ENCODE results near the gene SSR1.
A peak's percentile ranks its signal among the peaks of the same experiment; 100 is the strongest.

The SSR1 gene

GRCh38 chr6:7261852-7262461 is 51.0 kb downstream of the SSR1 start:
- Histone ChIP-seq H3K36me3 (ENCODE audit: control insufficient read depth in 5 of 5, insufficient read depth in 5 of 5, low read length in 5 of 5) (no peaks in the 10 kb centered on the region), H3K27ac (ENCODE audit: low read depth, low read length) (peak overlapping the region; percentile 67), H3K4me1 (ENCODE audit: control insufficient read depth in 5 of 5, insufficient read depth in 5 of 5, low read length in 5 of 5) (peaks cover 6 to 21% (median 16%) of the 10 kb centered on the region in 5 donors), H3K9ac (ENCODE audit: low read length in 5 of 5) (peak overlapping the region in 3 of 5 donors; percentile 76 to 85 (median 77)), H3K27me3 (ENCODE audit: control insufficient read depth in 5 of 5, insufficient read depth in 4 of 5, low read length in 5 of 5) (no peaks in the 10 kb centered on the region), H3K9me3 (ENCODE audit: control insufficient read depth in 5 of 5, low read length in 5 of 5) (peaks cover 0 to 6% (median 5%) of the 10 kb centered on the region in 5 donors), H3K4me3 (ENCODE audit: low read depth in 1 of 5, low read length in 5 of 5) (peak overlapping the region; percentile 80 to 91 (median 83))

- peak overlapping the region; percentile 67 for H3K27ac ChIP-seq (ENCODE audit: low read depth, low read length)
- no peaks in the 10 kb centered on the region for H3K27me3 ChIP-seq (ENCODE audit: control insufficient read depth in 5 of 5, insufficient read depth in 4 of 5, low read length in 5 of 5)
- no peaks in the 10 kb centered on the region for H3K36me3 ChIP-seq (ENCODE audit: control insufficient read depth in 5 of 5, insufficient read depth in 5 of 5, low read length in 5 of 5)
- peaks cover 0 to 6% (median 5%) of the 10 kb centered on the region in 5 donors for H3K9me3 ChIP-seq (ENCODE audit: control insufficient read depth in 5 of 5, low read length in 5 of 5)
- peak overlapping the region; percentile 72 to 85 (median 77) for H3K9ac ChIP-seq (ENCODE audit: low read length in 5 of 5)
- H3K4me1 ChIP-seq (ENCODE audit: control insufficient read depth in 5 of 5, insufficient read depth in 5 of 5, low read length in 5 of 5), result peaks cover 6 to 20% (median 16%) of the 10 kb centered on the region in 5 donors
- peak overlapping the region; percentile 80 to 91 (median 84) for H3K4me3 ChIP-seq (ENCODE audit: low read depth in 1 of 5, low read length in 5 of 5)
Observed at GRCh38 chr6:7261032-7261841, 51.8 kb downstream of the SSR1 start.

DNA sequence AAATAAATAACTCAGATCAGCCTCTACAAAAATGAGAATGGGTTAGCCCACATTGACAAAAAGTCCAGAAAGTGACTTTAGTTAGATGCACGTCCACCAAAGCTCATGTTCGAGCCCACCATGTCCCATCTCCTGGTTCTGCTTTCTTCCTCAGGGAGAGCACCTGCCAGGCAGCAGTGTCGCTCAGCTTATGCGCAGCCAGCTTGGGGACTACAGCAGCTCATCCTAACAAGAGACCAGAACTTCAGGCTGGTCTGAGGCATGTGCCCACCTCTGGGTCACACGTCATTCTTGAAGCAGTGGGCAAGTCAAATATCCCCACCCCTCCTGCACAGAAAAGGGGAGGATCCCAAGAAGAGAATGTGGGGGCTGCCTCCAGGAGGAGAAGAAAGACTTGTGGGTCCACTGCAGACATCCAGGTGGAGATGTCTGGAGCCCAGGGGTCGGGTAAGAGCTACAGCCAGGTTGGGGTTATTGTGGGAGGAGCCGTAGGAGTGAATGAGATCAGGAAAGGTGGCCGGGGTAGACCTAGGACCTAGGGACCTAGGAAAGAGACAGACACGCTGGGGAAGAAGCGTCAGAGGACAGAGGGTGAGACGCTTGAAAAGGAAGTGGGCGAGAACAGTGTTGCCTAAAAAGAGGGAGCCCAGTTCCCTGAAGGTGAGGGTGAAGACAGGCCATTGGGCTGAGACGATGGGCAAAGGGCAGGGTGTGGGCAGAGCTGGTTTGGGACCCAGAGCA is 52.5 kb downstream of the SSR1 start:
- H3K27me3 ChIP-seq (ENCODE audit: control insufficient read depth in 5 of 5, insufficient read depth in 4 of 5, low read length in 5 of 5), result no peaks in the 10 kb centered on the region
- peak overlapping the region; percentile 72 to 85 (median 77) for H3K9ac ChIP-seq (ENCODE audit: low read length in 5 of 5)
- H3K27ac ChIP-seq (ENCODE audit: low read depth, low read length), result peak overlapping the region; percentile 67
- H3K4me3 ChIP-seq (ENCODE audit: low read depth in 1 of 5, low read length in 5 of 5), result peak overlapping the region; percentile 80 to 91 (median 84)
- peaks cover 0 to 8% (median 6%) of the 10 kb centered on the region in 5 donors for H3K9me3 ChIP-seq (ENCODE audit: control insufficient read depth in 5 of 5, low read length in 5 of 5)
- H3K4me1 ChIP-seq (ENCODE audit: control insufficient read depth in 5 of 5, insufficient read depth in 5 of 5, low read length in 5 of 5), result peaks cover 6 to 20% (median 16%) of the 10 kb centered on the region in 5 donors
- H3K36me3 ChIP-seq (ENCODE audit: control insufficient read depth in 5 of 5, insufficient read depth in 5 of 5, low read length in 5 of 5), result no peaks in the 10 kb centered on the region

- peaks cover 6 to 41% (median 31%) of the 10 kb centered on the region in 5 donors for H3K4me1 ChIP-seq (ENCODE audit: control insufficient read depth in 5 of 5, insufficient read depth in 5 of 5, low read length in 5 of 5)
- no peaks in the 10 kb centered on the region for H3K36me3 ChIP-seq (ENCODE audit: control insufficient read depth in 5 of 5, insufficient read depth in 5 of 5, low read length in 5 of 5)
- peaks cover 0 to 11% (median 7%) of the 10 kb centered on the region in 5 donors for H3K9me3 ChIP-seq (ENCODE audit: control insufficient read depth in 5 of 5, low read length in 5 of 5)
- H3K27me3 ChIP-seq (ENCODE audit: control insufficient read depth in 5 of 5, insufficient read depth in 4 of 5, low read length in 5 of 5), result no peaks in the 10 kb centered on the region
- no peak overlapping the region for H3K4me3 ChIP-seq (ENCODE audit: low read depth in 1 of 5, low read length in 5 of 5)
- H3K9ac ChIP-seq (ENCODE audit: low read length in 5 of 5), result no peak overlapping the region
- no peak overlapping the region for H3K27ac ChIP-seq (ENCODE audit: low read depth, low read length)
Observed at GRCh38 chr6:7258231-7258763, 54.7 kb downstream of the SSR1 start.

DNA sequence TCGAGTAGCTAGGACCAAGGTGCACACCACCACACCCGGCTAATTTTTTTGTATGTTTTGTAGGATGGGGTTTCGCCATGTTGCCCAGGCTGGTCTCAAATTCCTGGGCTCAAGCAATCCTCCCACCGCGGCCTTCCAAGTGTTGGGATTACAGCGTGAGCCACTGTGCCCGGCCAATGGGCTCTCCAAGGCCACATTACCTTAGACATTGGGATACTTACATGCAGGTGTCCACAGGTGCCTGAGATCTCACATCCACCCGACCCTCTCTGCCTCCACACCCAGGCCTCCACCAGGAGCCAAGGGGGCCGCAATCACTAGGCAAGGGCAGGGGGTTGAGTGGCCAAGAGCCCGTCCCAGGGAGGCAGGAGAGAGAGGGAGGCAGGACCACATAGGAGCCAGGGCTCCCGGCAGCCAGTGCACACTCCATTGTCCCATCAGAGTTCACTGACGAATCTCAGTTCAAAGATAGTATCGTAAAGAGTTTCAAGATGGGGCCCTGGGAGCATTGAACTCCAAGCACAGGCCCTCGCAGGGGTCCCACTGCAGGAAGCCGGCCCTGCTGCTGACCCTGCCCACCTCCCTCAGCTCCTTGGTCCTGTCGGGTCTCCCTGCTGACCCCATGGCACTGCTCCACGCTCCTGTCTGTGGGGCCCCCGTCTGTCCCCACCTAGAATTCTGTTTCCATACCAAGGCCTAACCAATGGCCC is 55.3 kb downstream of the SSR1 start:
- no peaks in the 10 kb centered on the region for H3K27me3 ChIP-seq (ENCODE audit: control insufficient read depth in 5 of 5, insufficient read depth in 4 of 5, low read length in 5 of 5)
- peaks cover 6 to 45% (median 32%) of the 10 kb centered on the region in 5 donors for H3K4me1 ChIP-seq (ENCODE audit: control insufficient read depth in 5 of 5, insufficient read depth in 5 of 5, low read length in 5 of 5)

DNA sequence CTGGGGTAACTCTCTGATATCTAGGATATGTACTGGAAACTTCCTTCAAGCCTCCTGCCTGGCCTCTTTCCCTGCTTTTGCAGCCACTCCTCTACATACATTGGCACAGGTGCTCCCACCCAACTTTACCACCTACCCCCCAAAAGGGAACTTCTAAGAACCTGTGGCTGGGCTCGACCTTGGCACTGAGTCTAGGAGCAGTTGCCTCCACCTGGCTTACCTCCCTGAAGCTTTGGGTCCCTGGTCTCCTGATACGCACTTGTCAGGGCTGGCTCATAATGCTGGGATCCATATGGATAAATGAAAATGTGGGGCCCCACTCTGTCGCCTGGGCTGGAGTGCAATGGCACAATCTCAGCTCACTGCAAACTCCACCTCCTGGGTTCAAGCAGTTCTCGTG is 56.2 kb downstream of the SSR1 start:
- no peaks in the 10 kb centered on the region for H3K27me3 ChIP-seq (ENCODE audit: control insufficient read depth in 5 of 5, insufficient read depth in 4 of 5, low read length in 5 of 5)
- no peak overlapping the region for H3K4me3 ChIP-seq (ENCODE audit: low read depth in 1 of 5, low read length in 5 of 5)
- H3K9ac ChIP-seq (ENCODE audit: low read length in 5 of 5), result no peak overlapping the region
- H3K36me3 ChIP-seq (ENCODE audit: control insufficient read depth in 5 of 5, insufficient read depth in 5 of 5, low read length in 5 of 5), result peaks cover 0 to 9% (median 7%) of the 10 kb centered on the region in 5 donors
- H3K9me3 ChIP-seq (ENCODE audit: control insufficient read depth in 5 of 5, low read length in 5 of 5), result peaks cover 0 to 11% (median 7%) of the 10 kb centered on the region in 5 donors
- H3K4me1 ChIP-seq (ENCODE audit: control insufficient read depth in 5 of 5, insufficient read depth in 5 of 5, low read length in 5 of 5), result peaks cover 6 to 46% (median 29%) of the 10 kb centered on the region in 5 donors
- H3K27ac ChIP-seq (ENCODE audit: low read depth, low read length), result no peak overlapping the region

More for the DNA sequence above, 55.3 kb downstream of the SSR1 start:
- H3K9ac ChIP-seq (ENCODE audit: low read length in 5 of 5), result no peak overlapping the region
- H3K36me3 ChIP-seq (ENCODE audit: control insufficient read depth in 5 of 5, insufficient read depth in 5 of 5, low read length in 5 of 5), result no peaks in the 10 kb centered on the region
- H3K9me3 ChIP-seq (ENCODE audit: control insufficient read depth in 5 of 5, low read length in 5 of 5), result peaks cover 0 to 11% (median 7%) of the 10 kb centered on the region in 5 donors
- no peak overlapping the region for H3K4me3 ChIP-seq (ENCODE audit: low read depth in 1 of 5, low read length in 5 of 5)
- no peak overlapping the region for H3K27ac ChIP-seq (ENCODE audit: low read depth, low read length)

GRCh38 chr6:7255918-7256317 is 57.1 kb downstream of the SSR1 start:
- Histone ChIP-seq H3K36me3 (ENCODE audit: control insufficient read depth in 5 of 5, insufficient read depth in 5 of 5, low read length in 5 of 5) (peaks cover 0 to 13% (median 10%) of the 10 kb centered on the region in 5 donors), H3K4me1 (ENCODE audit: control insufficient read depth in 5 of 5, insufficient read depth in 5 of 5, low read length in 5 of 5) (peaks cover 3 to 39% (median 20%) of the 10 kb centered on the region in 5 donors), H3K4me3 (ENCODE audit: low read depth in 1 of 5, low read length in 5 of 5) (peak overlapping the region in 2 of 5 donors; percentile 22 to 31), H3K27me3 (ENCODE audit: control insufficient read depth in 5 of 5, insufficient read depth in 4 of 5, low read length in 5 of 5) (no peaks in the 10 kb centered on the region), H3K9ac (ENCODE audit: low read length in 5 of 5) (no peak overlapping the region), H3K9me3 (ENCODE audit: control insufficient read depth in 5 of 5, low read length in 5 of 5) (peaks cover 0 to 11% (median 7%) of the 10 kb centered on the region in 5 donors), H3K27ac (ENCODE audit: low read depth, low read length) (no peak overlapping the region)

DNA sequence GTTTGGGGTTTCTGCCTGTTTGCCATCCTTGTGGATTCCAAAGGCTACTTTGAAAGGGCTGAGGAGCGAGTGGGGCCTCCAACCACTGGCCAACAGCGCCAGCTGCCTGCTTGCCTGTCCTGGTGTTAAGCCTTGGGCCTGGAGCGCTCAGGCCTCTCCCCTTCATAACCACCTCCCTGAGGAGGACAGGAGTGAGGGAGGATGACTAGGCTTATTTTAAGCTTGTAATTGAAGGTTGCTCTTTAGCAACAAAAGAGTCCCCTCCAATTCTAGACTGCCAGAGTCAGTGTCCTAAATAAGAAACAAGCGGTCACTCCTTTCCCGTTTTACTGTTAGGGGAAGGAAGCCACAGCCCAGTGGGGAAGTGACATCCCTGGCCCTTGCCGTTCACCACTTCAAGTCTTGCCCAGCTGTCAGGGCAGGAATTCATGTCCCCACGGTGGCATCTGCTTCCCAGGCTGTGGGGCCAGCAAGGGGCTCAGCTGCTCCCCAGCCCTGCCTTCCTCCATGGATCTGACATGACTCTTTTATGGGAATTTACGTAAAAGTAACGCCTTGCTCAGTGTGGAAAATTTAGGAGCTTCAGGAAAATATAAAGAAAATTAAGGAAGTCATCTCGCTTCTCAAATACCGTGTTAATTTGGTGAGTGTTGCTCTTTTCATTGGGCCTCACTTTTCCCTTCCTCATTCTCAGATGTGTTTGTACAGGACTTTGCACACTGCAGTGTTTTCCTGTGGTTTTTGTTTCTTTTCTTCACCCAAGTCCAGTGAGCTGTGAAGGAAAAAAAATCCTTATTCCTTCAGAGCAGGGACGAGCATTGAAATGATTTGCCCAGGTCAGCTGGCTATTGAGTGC is 57.8 kb downstream of the SSR1 start:
- H3K9me3 ChIP-seq (ENCODE audit: control insufficient read depth in 5 of 5, low read length in 5 of 5), result peaks cover 0 to 11% (median 7%) of the 10 kb centered on the region in 5 donors
- H3K9ac ChIP-seq (ENCODE audit: low read length in 5 of 5), result peak overlapping the region in 2 of 5 donors; percentile 41 to 54
- H3K27ac ChIP-seq (ENCODE audit: low read depth, low read length), result peak overlapping the region; percentile 11
- H3K4me1 ChIP-seq (ENCODE audit: control insufficient read depth in 5 of 5, insufficient read depth in 5 of 5, low read length in 5 of 5), result peaks cover 0 to 32% (median 13%) of the 10 kb centered on the region in 5 donors
- H3K4me3 ChIP-seq (ENCODE audit: low read depth in 1 of 5, low read length in 5 of 5), result peak overlapping the region in 2 of 5 donors; percentile 0 to 31
- H3K36me3 ChIP-seq (ENCODE audit: control insufficient read depth in 5 of 5, insufficient read depth in 5 of 5, low read length in 5 of 5), result peaks cover under 1 to 18% (median 17%) of the 10 kb centered on the region in 5 donors
- no peaks in the 10 kb centered on the region for H3K27me3 ChIP-seq (ENCODE audit: control insufficient read depth in 5 of 5, insufficient read depth in 4 of 5, low read length in 5 of 5)

All from subcutaneous abdominal adipose tissue (tissue), 5 donors.